Activated naive CD8-positive, alpha-beta T cell treated with anti-CD3 and anti-CD28 coated beads, Interleukin-2, amount 10 ng/mL, durations not matched to agents 7 days and 5 days (primary cell): Measurements from ENCODE around the gene ISG20L2. TPM values are rescaled to one million over a fixed set of nuclear protein-coding genes. Genes with fewer than 3 reads are reported as not detected.
A peak's percentile ranks its signal among the peaks of the same experiment; 100 is the strongest.

ENCODE experiments used
- ATAC-seq: fragments of 150-1000 bp; cut with Tn5 transposase; one replicate; pipeline ENCODE4 v1.10.0; 2021; ENCODE audit warnings: low read depth, moderate library complexity
- POLR2A ChIA-PET: fragments of 350-600 bp; sonication (Branson Sonifier 250); formaldehyde crosslinking; loops from one replicate; lab custom pipeline; 2021; ENCODE audit warnings: antibody characterized with exemption; lab: Charles Lee
- DNase-seq: peaks from one replicate; pipeline ENCODE4 v3.0.0; 2021
- H3K27ac Mint-ChIP-seq: one replicate; pipeline ENCODE4 v1.8.0; 2022; ENCODE audit warnings: mild to moderate bottlenecking, mixed read lengths
- H3K27me3 Mint-ChIP-seq: one replicate; pipeline ENCODE4 v1.8.0; 2022; ENCODE audit warnings: mild to moderate bottlenecking, moderate library complexity, mixed read lengths
- H3K36me3 Mint-ChIP-seq: one replicate; pipeline ENCODE4 v1.8.0; 2021; ENCODE audit warnings: mild to moderate bottlenecking, mixed read lengths
- H3K4me1 Mint-ChIP-seq: one replicate; pipeline ENCODE4 v1.8.0; 2021; ENCODE audit warnings: mixed read lengths
- H3K4me3 Mint-ChIP-seq: one replicate; pipeline ENCODE4 v1.8.0; 2022; ENCODE audit warnings: mild to moderate bottlenecking, moderate library complexity, mixed read lengths
- H3K9me3 Mint-ChIP-seq: one replicate; pipeline ENCODE4 v1.8.0; 2021; ENCODE audit warnings: mixed read lengths
- total RNA-seq, 2 experiments: library from RNA; stranded (reverse); gene quantifications; one replicate each; pipeline ENCODE4 v1.2.3, GENCODE V29; 2021

Gene ISG20L2
- total RNA-seq, 2 experiments from 2014 or later = 44.1 to 47.1 TPM

GRCh38 chr1:156743367-156744302 lies 15.1 kb upstream of the ISG20L2 start:
- ATAC-seq = no peak
- H3K27ac Mint-ChIP-seq = peak overlapping the region; percentile 18
- no peak for DNase-seq
- no peak overlapping the region for H3K4me3 Mint-ChIP-seq
- H3K36me3 Mint-ChIP-seq = peaks cover 26% of the 10 kb centered on the region
- POLR2A ChIA-PET = interaction anchor here (3.9 kb wide), 1 partner anchor 8 kb away, joined by 69 read pairs; the partner anchor contains the start of gene HDGF
- no peaks in the 10 kb centered on the region for H3K9me3 Mint-ChIP-seq
- H3K27me3 Mint-ChIP-seq = no peaks in the 10 kb centered on the region
- peaks cover 46% of the 10 kb centered on the region for H3K4me1 Mint-ChIP-seq

GRCh38 chr1:156742801-156743200 lies 14.2 kb upstream of the ISG20L2 start:
- POLR2A ChIA-PET = interaction anchor here (3.9 to 4.7 kb wide), 2 partner anchors 9 to 14 kb away, joined by 69 to 82 read pairs; partner anchors contain the start of genes HDGF, ISG20L2 and METTL25B
- no peaks in the 10 kb centered on the region for H3K27me3 Mint-ChIP-seq
- DNase-seq (no peak), ATAC-seq (no peak)
- H3K4me3 Mint-ChIP-seq = no peak overlapping the region
- no peaks in the 10 kb centered on the region for H3K9me3 Mint-ChIP-seq
- peaks cover 26% of the 10 kb centered on the region for H3K36me3 Mint-ChIP-seq
- peaks cover 38% of the 10 kb centered on the region for H3K4me1 Mint-ChIP-seq
- H3K27ac Mint-ChIP-seq = no peak overlapping the region

GRCh38 chr1:156742017-156742416 lies 13.5 kb upstream of the ISG20L2 start:
- H3K27ac Mint-ChIP-seq = peak overlapping the region; percentile 94

GRCh38 chr1:156741481-156741983 lies 13.0 kb upstream of the ISG20L2 start:
- ATAC-seq (no peak), DNase-seq (no peak)
- peak overlapping the region; percentile 94 for H3K27ac Mint-ChIP-seq
- H3K4me1 Mint-ChIP-seq = peaks cover 32% of the 10 kb centered on the region
- H3K9me3 Mint-ChIP-seq = no peaks in the 10 kb centered on the region
- no peaks in the 10 kb centered on the region for H3K27me3 Mint-ChIP-seq
- peaks cover 26% of the 10 kb centered on the region for H3K36me3 Mint-ChIP-seq
- peak overlapping the region; percentile 94 for H3K4me3 Mint-ChIP-seq
- POLR2A ChIA-PET = interaction anchor here (0.6 to 4.7 kb wide), 10 partner anchors 10 to 240 kb away, joined by 4 to 82 read pairs (median 6); partner anchors contain the start of genes HDGF, ISG20L2, MEF2D and METTL25B

More at GRCh38 chr1:156742017-156742416, 13.5 kb upstream of the ISG20L2 start:
- no peaks in the 10 kb centered on the region for H3K27me3 Mint-ChIP-seq
- no peak for DNase-seq
- H3K4me3 Mint-ChIP-seq = peak overlapping the region; percentile 94
- H3K36me3 Mint-ChIP-seq = peaks cover 26% of the 10 kb centered on the region
- POLR2A ChIA-PET = interaction anchor here (1.3 to 4.7 kb wide), 5 partner anchors 9 to 27 kb away, joined by 6 to 82 read pairs (median 27); partner anchors contain the start of genes HDGF, ISG20L2, METTL25B and PRCC
- H3K9me3 Mint-ChIP-seq = no peaks in the 10 kb centered on the region
- ATAC-seq = no peak
- peaks cover 33% of the 10 kb centered on the region for H3K4me1 Mint-ChIP-seq

DNA sequence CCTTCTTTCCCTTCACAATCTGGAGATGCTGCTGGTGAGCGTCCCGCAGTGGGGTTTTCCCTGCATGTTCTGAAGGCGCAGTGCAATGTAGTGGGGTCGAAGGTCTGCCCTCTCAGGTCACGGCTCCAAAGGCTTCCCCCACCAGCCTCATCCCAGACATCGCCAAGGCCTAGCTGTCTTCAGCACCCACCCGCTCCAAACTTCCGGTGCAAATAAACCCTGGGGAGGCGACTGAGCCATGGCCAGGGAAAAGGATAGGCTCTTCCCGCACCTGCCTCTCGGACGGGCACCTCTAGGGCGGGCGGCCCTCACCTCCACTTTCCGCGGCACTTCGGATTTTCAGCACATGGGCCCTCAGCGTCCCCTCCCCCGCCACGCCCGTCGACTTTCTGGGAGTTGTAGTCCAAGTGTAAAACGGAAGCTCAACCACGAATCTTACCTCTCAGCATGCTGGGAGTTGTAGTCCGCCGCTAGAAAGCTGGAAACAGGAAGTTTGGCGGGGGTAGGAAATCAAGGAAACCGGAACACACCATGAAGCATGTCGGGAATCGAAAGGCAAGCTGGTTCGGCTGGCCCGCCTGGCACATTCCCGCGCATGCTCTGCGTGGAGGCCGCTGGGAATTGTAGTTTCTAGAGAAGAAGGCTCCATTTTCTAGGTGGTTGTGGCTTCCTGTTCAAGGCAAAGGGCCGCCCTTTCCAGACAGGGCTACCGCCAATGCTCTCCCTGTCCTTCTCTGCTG lies 12.3 kb upstream of the ISG20L2 start, which contains the start of gene MRPL24:
Gene MRPL24 (minus strand): TSS at position 348 of the 740 bp plus-strand sequence. CDS start 2,384 bp downstream, outside the sequence.
- POLR2A ChIA-PET = interaction anchor here (0.6 to 4.7 kb wide), 10 partner anchors 10 to 239 kb away, joined by 4 to 82 read pairs (median 6); partner anchors contain the start of genes HDGF, ISG20L2, MEF2D and METTL25B
- Mint-ChIP-seq H3K4me1 (peaks cover 29% of the 10 kb centered on the region), H3K27ac (peak within 1 kb of the TSS; percentile 94), H3K27me3 (no peaks in the 10 kb centered on the region), H3K36me3 (peaks cover 26% of the 10 kb centered on the region), H3K4me3 (peak within 1 kb of the TSS; percentile 94), H3K9me3 (no peaks in the 10 kb centered on the region)
- DNase-seq = peak; percentile 88
- ATAC-seq = peak; percentile 88

GRCh38 chr1:156740237-156740740 lies 11.7 kb upstream of the ISG20L2 start:
- H3K36me3 Mint-ChIP-seq = peaks cover 22% of the 10 kb centered on the region
- ATAC-seq = peak; percentile 4
- DNase-seq = no peak
- H3K9me3 Mint-ChIP-seq = no peaks in the 10 kb centered on the region
- POLR2A ChIA-PET = interaction anchor here (1.2 to 4.7 kb wide), 6 partner anchors 11 to 239 kb away, joined by 4 to 82 read pairs (median 20); partner anchors contain the start of genes HDGF, ISG20L2, MEF2D and METTL25B
- H3K27me3 Mint-ChIP-seq = no peaks in the 10 kb centered on the region
- peak overlapping the region; percentile 94 for H3K4me3 Mint-ChIP-seq
- H3K4me1 Mint-ChIP-seq = peaks cover 22% of the 10 kb centered on the region
- peak overlapping the region; percentile 94 for H3K27ac Mint-ChIP-seq

DNA sequence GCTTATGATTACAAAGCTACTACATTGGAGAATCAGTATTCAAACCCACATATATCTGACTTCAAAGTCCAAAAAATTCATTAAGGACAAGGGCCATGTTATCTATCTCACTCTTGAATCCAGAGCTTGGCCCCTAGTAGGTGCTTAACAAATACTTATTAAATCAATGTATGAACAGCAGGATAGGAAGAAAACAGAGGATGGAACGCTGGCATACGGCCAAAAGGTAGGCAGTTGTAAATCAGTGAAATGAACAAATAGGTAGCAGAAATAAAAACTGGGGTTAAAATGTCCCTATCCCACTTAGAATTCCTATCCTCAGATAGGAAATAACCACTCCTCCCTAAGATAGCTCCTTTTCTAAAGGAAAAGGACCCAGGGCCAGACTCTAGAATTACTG lies 10.3 kb upstream of the ISG20L2 start:
- POLR2A ChIA-PET = interaction anchor here (4.7 kb wide), 1 partner anchor 10 kb away, joined by 82 read pairs; the partner anchor contains the start of genes ISG20L2 and METTL25B
- H3K27me3 Mint-ChIP-seq = no peaks in the 10 kb centered on the region
- no peak for DNase-seq

GRCh38 chr1:156738407-156738806 lies 9.8 kb upstream of the ISG20L2 start:
- POLR2A ChIA-PET = interaction anchor here (4.7 kb wide), 1 partner anchor 10 kb away, joined by 82 read pairs; the partner anchor contains the start of genes ISG20L2 and METTL25B
- Mint-ChIP-seq H3K27ac (no peak overlapping the region), H3K9me3 (no peaks in the 10 kb centered on the region), H3K36me3 (peaks cover 17% of the 10 kb centered on the region), H3K4me1 (peaks cover 16% of the 10 kb centered on the region), H3K27me3 (no peaks in the 10 kb centered on the region), H3K4me3 (no peak overlapping the region)
- DNase-seq (no peak), ATAC-seq (no peak)

More for the DNA sequence above, 10.3 kb upstream of the ISG20L2 start:
- ATAC-seq = no peak
- peaks cover 16% of the 10 kb centered on the region for H3K4me1 Mint-ChIP-seq
- H3K4me3 Mint-ChIP-seq = peak overlapping the region; percentile 14
- H3K9me3 Mint-ChIP-seq = no peaks in the 10 kb centered on the region
- peak overlapping the region; percentile 14 for H3K27ac Mint-ChIP-seq
- peaks cover 20% of the 10 kb centered on the region for H3K36me3 Mint-ChIP-seq

GRCh38 chr1:156733989-156734584 lies 5.5 kb upstream of the ISG20L2 start:
- H3K36me3 Mint-ChIP-seq = peaks cover 2% of the 10 kb centered on the region
- peaks cover 16% of the 10 kb centered on the region for H3K4me1 Mint-ChIP-seq
- DNase-seq (no peak), ATAC-seq (no peak)
- no peaks in the 10 kb centered on the region for H3K9me3 Mint-ChIP-seq
- no peak overlapping the region for H3K27ac Mint-ChIP-seq
- POLR2A ChIA-PET = no interaction called here
- H3K4me3 Mint-ChIP-seq = no peak overlapping the region
- no peaks in the 10 kb centered on the region for H3K27me3 Mint-ChIP-seq

DNA sequence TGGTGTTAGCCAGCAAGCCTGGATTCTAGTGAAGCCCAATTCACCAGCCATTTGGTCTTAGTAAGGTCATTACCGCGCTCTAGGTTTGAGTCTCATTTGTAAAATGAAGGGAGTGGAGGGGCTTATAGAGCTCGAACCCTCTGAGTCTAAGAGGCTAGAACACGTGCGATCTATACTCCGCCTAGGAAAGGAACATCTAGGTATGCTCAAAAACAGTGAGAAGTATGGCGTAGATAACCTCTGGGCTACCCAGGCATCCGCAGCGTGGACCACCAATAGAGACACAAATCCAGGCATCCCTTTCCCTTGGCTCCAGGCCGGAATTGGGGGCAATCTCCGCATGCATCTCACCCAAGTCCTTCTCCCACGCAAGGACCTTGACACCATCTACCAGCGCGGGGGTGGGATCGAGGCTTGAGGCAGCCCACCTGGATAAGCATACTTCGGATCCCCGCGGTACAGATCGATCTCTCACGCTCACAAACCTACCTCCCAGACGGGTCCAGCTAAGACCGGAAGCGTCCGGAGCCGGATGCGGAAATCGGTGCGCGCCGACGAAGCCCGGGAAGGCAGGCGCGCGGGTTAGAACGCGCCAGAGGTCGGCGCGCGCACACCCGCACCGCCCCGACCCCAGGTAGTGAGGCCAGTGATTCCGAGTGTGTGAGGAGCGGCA lies 504 bp downstream of the ISG20L2 start, which contains the start of gene METTL25B:
Gene METTL25B (plus strand): TSS at position 544 of the 673 bp plus-strand sequence. CDS start 636 bp downstream, outside the sequence.
- Mint-ChIP-seq H3K36me3 (peaks cover 17% of the 10 kb centered on the region), H3K9me3 (no peaks in the 10 kb centered on the region), H3K27me3 (no peaks in the 10 kb centered on the region), H3K4me1 (peaks cover 30% of the 10 kb centered on the region), H3K27ac (peak within 1 kb of the TSS; percentile 99), H3K4me3 (no peak within 1 kb of the TSS)
- peak; percentile 72 for ATAC-seq
- peak; percentile 87 for DNase-seq
- POLR2A ChIA-PET = interaction anchor here (0.6 to 6.5 kb wide), 24 partner anchors 9 to 408 kb away, joined by 3 to 82 read pairs (median 4); partner anchors contain the start of genes HDGF, INSRR, MEF2D and MRPL24

DNA sequence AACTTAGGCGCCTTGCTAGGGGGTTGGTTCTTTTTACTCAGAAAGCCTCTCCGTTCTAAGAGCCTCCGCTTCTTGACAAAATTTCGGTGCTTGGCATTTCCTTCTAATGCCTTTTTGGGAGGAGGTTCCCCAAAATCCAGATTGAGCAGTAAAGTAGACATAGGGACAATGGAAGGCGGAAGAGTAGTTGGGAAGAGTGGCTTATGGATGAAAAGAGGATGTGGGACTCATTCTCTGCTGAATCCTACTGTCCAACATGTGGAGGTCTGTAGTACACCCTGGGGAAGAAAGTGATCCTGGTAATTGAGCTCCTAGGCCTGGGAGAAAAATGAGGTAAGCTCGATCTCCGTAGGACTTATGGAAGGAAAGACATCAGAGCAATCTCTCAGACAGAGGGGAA lies 1.1 kb downstream of the ISG20L2 start:
- peak overlapping the region; percentile 99 for H3K27ac Mint-ChIP-seq
- H3K4me1 Mint-ChIP-seq = peaks cover 30% of the 10 kb centered on the region
- POLR2A ChIA-PET = interaction anchor here (1.1 to 6.5 kb wide), 10 partner anchors 13 to 87 kb away, joined by 3 to 82 read pairs (median 7); partner anchors contain the start of genes HDGF, MRPL24 and PRCC
- no peaks in the 10 kb centered on the region for H3K27me3 Mint-ChIP-seq
- ATAC-seq = no peak
- H3K36me3 Mint-ChIP-seq = peaks cover 19% of the 10 kb centered on the region
- no peaks in the 10 kb centered on the region for H3K9me3 Mint-ChIP-seq
- DNase-seq = no peak
- no peak overlapping the region for H3K4me3 Mint-ChIP-seq
